OCI-LY3 (cell line): ENCODE data around the gene NIPAL3.
"Not testable (repeated sequence)": the region's sequence is repeated elsewhere in the genome, so short reads cannot be mapped to it uniquely, and the experiment has no call there.

Source experiments
- H2AFZ ChIP-seq: fragments of 200-600, 300-600 bp; shearing (Covaris generic); 2 replicates; pipeline ENCODE4 v1.6.0; 2014; ENCODE audit warnings: antibody characterized with exemption, low read depth, low read length
- H3K27ac ChIP-seq: fragments of 200-600, 300-600 bp; sonication (generic); 2 replicates; pipeline ENCODE4 v1.5.1; 2014; ENCODE audit warnings: mild to moderate bottlenecking, low read length, moderate library complexity, mixed read lengths
- H3K27me3 ChIP-seq: fragments of 200-600, 300-600 bp; sonication (generic); 2 replicates; pipeline ENCODE4 v1.6.1; 2014; ENCODE audit warnings: low read depth, low read length, mixed read lengths
- H3K36me3 ChIP-seq: fragments of 200-600, 300-600 bp; sonication (generic); replicated peaks from 2 replicates; pipeline ENCODE3; 2014; ENCODE audit warnings: low read depth, low read length, mixed read lengths
- H3K4me1 ChIP-seq: fragments of 300-600, 200-600 bp; sonication (generic); 2 replicates; pipeline ENCODE4 v1.6.1; 2014; ENCODE audit warnings: low read length, mixed read lengths
- H3K4me2 ChIP-seq: fragments of 200-600, 300-600 bp; sonication (generic); 2 replicates; pipeline ENCODE4 v1.6.1; 2014; ENCODE audit warnings: low read length, mixed read lengths
- H3K4me3 ChIP-seq: fragments of 300-600, 200-600 bp; sonication (generic); 2 replicates; pipeline ENCODE4 v1.5.1; 2014; ENCODE audit warnings: antibody characterized with exemption, mild to moderate bottlenecking, low read length, moderate library complexity
- H3K79me2 ChIP-seq: fragments of 300-600, 200-600 bp; shearing (Covaris generic); 2 replicates; pipeline ENCODE4 v1.6.1; 2014; ENCODE audit warnings: mild to moderate bottlenecking, low read length, mixed read lengths
- H3K9ac ChIP-seq: fragments of 300-600, 200-600 bp; shearing (Covaris generic); 2 replicates; pipeline ENCODE4 v1.6.0; 2014; ENCODE audit warnings: mild to moderate bottlenecking, low read length, moderate library complexity
- H3K9me3 ChIP-seq: fragments of 200-600, 300-600 bp; shearing (Covaris generic); 2 replicates; pipeline ENCODE4 v1.6.1; 2014; ENCODE audit warnings: low read length, mixed read lengths; ENCODE audit not compliant: insufficient read depth
- H4K20me1 ChIP-seq: fragments of 200-600, 300-600 bp; sonication (generic); 2 replicates; pipeline ENCODE4 v1.6.1; 2016; ENCODE audit warnings: low read length, mixed read lengths; ENCODE audit not compliant: insufficient read depth
- CTCF ChIP-seq: fragments of 200-600, 300-600 bp; sonication (generic); IDR thresholded peaks from 2 replicates; pipeline ENCODE4 v1.5.1; 2014; ENCODE audit warnings: antibody characterized with exemption, low read length, low read depth
- EZH2phosphoT487 ChIP-seq: fragments of 200-600 bp; shearing (Covaris generic); IDR thresholded peaks from 2 replicates; pipeline ENCODE4 v1.6.1; 2018; ENCODE audit warnings: antibody characterized with exemption, mixed run types, low read depth

Gene NIPAL3

GRCh38 chr1:24441996-24442668 lies 26.5 kb downstream of the NIPAL3 start:
- H3K79me2 ChIP-seq = no peaks in the 10 kb centered on the region
- no peak overlapping the region for H3K9ac ChIP-seq
- no peaks in the 10 kb centered on the region for H3K27me3 ChIP-seq
- H3K36me3 ChIP-seq = no peaks in the 10 kb centered on the region
- no peaks in the 10 kb centered on the region for H3K9me3 ChIP-seq
- no peaks in the 10 kb centered on the region for H3K4me1 ChIP-seq
- no peaks in the 10 kb centered on the region for H4K20me1 ChIP-seq
- no peak overlapping the region for H3K4me2 ChIP-seq
- no peak overlapping the region for H3K27ac ChIP-seq
- TF ChIP-seq EZH2phosphoT487 (no peak), CTCF (no peak)
- H3K4me3 ChIP-seq = no peak overlapping the region
- H2AFZ ChIP-seq = no peak overlapping the region

GRCh38 chr1:24442764-24443163 lies 27.2 kb downstream of the NIPAL3 start:
- H3K27me3 ChIP-seq = no peaks in the 10 kb centered on the region
- H3K9ac ChIP-seq = no peak overlapping the region
- no peak overlapping the region for H3K4me3 ChIP-seq
- H3K4me1 ChIP-seq = no peaks in the 10 kb centered on the region
- H3K79me2 ChIP-seq = no peaks in the 10 kb centered on the region
- H3K9me3 ChIP-seq = no peaks in the 10 kb centered on the region
- no peak overlapping the region for H2AFZ ChIP-seq
- H4K20me1 ChIP-seq = no peaks in the 10 kb centered on the region
- no peak overlapping the region for H3K27ac ChIP-seq
- H3K4me2 ChIP-seq = no peak overlapping the region
- H3K36me3 ChIP-seq = no peaks in the 10 kb centered on the region
- TF ChIP-seq EZH2phosphoT487 = no peak
- no peak for TF ChIP-seq CTCF

GRCh38 chr1:24443241-24443656 lies 27.6 kb downstream of the NIPAL3 start:
- H3K27ac ChIP-seq = no peak overlapping the region
- no peaks in the 10 kb centered on the region for H4K20me1 ChIP-seq
- H3K27me3 ChIP-seq = no peaks in the 10 kb centered on the region
- no peak overlapping the region for H2AFZ ChIP-seq
- TF ChIP-seq EZH2phosphoT487 (no peak), CTCF (no peak)
- H3K4me3 ChIP-seq = no peak overlapping the region
- no peaks in the 10 kb centered on the region for H3K9me3 ChIP-seq
- no peaks in the 10 kb centered on the region for H3K4me1 ChIP-seq
- no peaks in the 10 kb centered on the region for H3K36me3 ChIP-seq
- no peaks in the 10 kb centered on the region for H3K79me2 ChIP-seq
- H3K9ac ChIP-seq = no peak overlapping the region
- H3K4me2 ChIP-seq = no peak overlapping the region

- not testable (repeated sequence) for H3K4me1 ChIP-seq, H3K4me2 ChIP-seq, H2AFZ ChIP-seq, H3K9ac ChIP-seq, H3K36me3 ChIP-seq, H3K79me2 ChIP-seq, H3K4me3 ChIP-seq, H3K27me3 ChIP-seq, H3K9me3 ChIP-seq, H4K20me1 ChIP-seq, H3K27ac ChIP-seq
Observed at GRCh38 chr1:24446446-24446845, 30.8 kb downstream of the NIPAL3 start.
